ENCODE measurements around the gene DENND1B. TPM values are rescaled to one million over a fixed set of nuclear protein-coding genes. Genes with fewer than 3 reads are reported as not detected.

The DENND1B gene
- total and polyA plus RNA-seq, 2 donors (not counting 1 experiment from before 2014, with no cell fraction given) = 4.3 to 25.4 TPM

- no peak overlapping the region for H3K9ac ChIP-seq (ENCODE audit: low read length)
- no peaks in the 10 kb centered on the region for H3K27me3 ChIP-seq (replicated peaks in 1 of 4; ENCODE audit: control extremely low read depth in 1 of 4, control insufficient read depth in 3 of 4, insufficient read depth in 4 of 4, low read length in 3 of 4)
- POLR2A ChIA-PET = no interaction called here
- no peaks in the 10 kb centered on the region for H3K9me3 ChIP-seq (ENCODE audit: control extremely low read depth in 1 of 3, control insufficient read depth in 2 of 3, insufficient read depth in 1 of 3, low read length in 2 of 3)
- H3K4me2 ChIP-seq (replicated peaks; ENCODE audit: low read depth, low read length, poor library complexity, severe bottlenecking) = no peak overlapping the region
- WGBS (ENCODE audit: insufficient coverage) = 33% methylated on average over 1 of the region's 3 CpGs
- H3K27ac ChIP-seq (ENCODE audit: low read length in 2 of 2) = no peak overlapping the region
- CTCF ChIA-PET = no interaction called here
- TF ChIP-seq CTCF (IDR thresholded peaks at IDR 0.05) (no peak), EZH2 (IDR thresholded peaks at IDR 0.05; ENCODE audit: borderline replicate concordance, insufficient read depth, low read depth, low read length, poor library complexity, severe bottlenecking) (no peak)
- H3K4me3 ChIP-seq (ENCODE audit: control extremely low read depth in 1 of 5, extremely low read depth in 1 of 5, insufficient read depth in 1 of 5, low read depth in 2 of 5, low read length in 4 of 5) = no peak overlapping the region
- DNase-seq (no peak), ATAC-seq (ENCODE audit: low read depth) (no peak)
- H3K9me3 Mint-ChIP-seq (ENCODE audit: insufficient read depth) = no peaks in the 10 kb centered on the region
- H3K27me3 Mint-ChIP-seq = no peaks in the 10 kb centered on the region
- H2AFZ ChIP-seq (ENCODE audit: insufficient read depth, low read depth, low read length, poor library complexity, severe bottlenecking) = no peak overlapping the region
- no peaks in the 10 kb centered on the region for H3K4me1 ChIP-seq (ENCODE audit: control insufficient read depth in 2 of 2, insufficient read depth in 2 of 2, low read length in 2 of 2)
- intact Hi-C loops (cut with micrococcal nuclease) = no loop called here
- H4K20me1 ChIP-seq (ENCODE audit: control insufficient read depth, insufficient read depth, low read length, poor library complexity, severe bottlenecking) = no peaks in the 10 kb centered on the region
- no peaks in the 10 kb centered on the region for H3K79me2 ChIP-seq (ENCODE audit: control insufficient read depth, insufficient read depth, low read length)
- no peak overlapping the region for H3K27ac Mint-ChIP-seq
- H3K36me3 ChIP-seq (replicated peaks in 1 of 2; ENCODE audit: control extremely low read depth in 1 of 2, control insufficient read depth in 1 of 2, extremely low read depth in 1 of 2, insufficient read depth in 2 of 2, low read length in 1 of 2) = no peaks in the 10 kb centered on the region
- peaks cover 9% of the 10 kb centered on the region for H3K4me1 Mint-ChIP-seq
- no peak overlapping the region for H3K4me3 Mint-ChIP-seq
Measured at GRCh38 chr1:197808880-197809279, 33.6 kb upstream of the DENND1B start.

- no peaks in the 10 kb centered on the region for H3K79me2 ChIP-seq (ENCODE audit: control insufficient read depth, insufficient read depth, low read length)
- TF ChIP-seq EZH2 (IDR thresholded peaks at IDR 0.05; ENCODE audit: borderline replicate concordance, insufficient read depth, low read depth, low read length, poor library complexity, severe bottlenecking) (no peak), CTCF (IDR thresholded peaks at IDR 0.05) (no peak)
- POLR2A ChIA-PET = no interaction called here
- WGBS (ENCODE audit: insufficient coverage) = 100% methylated on average over 2 of the region's 5 CpGs
- ATAC-seq (ENCODE audit: low read depth) (no peak), DNase-seq (no peak)
- H3K27ac Mint-ChIP-seq = no peak overlapping the region
- CTCF ChIA-PET = interaction anchor here (1.6 kb wide), 1 partner anchor 61 kb away, joined by 4 read pairs; no protein-coding TSS in a partner anchor
- no peak overlapping the region for H3K4me3 Mint-ChIP-seq
- intact Hi-C loops (cut with micrococcal nuclease) = no loop called here
- no peak overlapping the region for H3K27ac ChIP-seq (ENCODE audit: low read length in 2 of 2)
- H3K4me2 ChIP-seq (replicated peaks; ENCODE audit: low read depth, low read length, poor library complexity, severe bottlenecking) = no peak overlapping the region
- no peaks in the 10 kb centered on the region for H3K9me3 ChIP-seq (ENCODE audit: control extremely low read depth in 1 of 3, control insufficient read depth in 2 of 3, insufficient read depth in 1 of 3, low read length in 2 of 3)
- peaks cover 9% of the 10 kb centered on the region for H3K4me1 Mint-ChIP-seq
- no peaks in the 10 kb centered on the region for H3K27me3 ChIP-seq (replicated peaks in 1 of 4; ENCODE audit: control extremely low read depth in 1 of 4, control insufficient read depth in 3 of 4, insufficient read depth in 4 of 4, low read length in 3 of 4)
- H4K20me1 ChIP-seq (ENCODE audit: control insufficient read depth, insufficient read depth, low read length, poor library complexity, severe bottlenecking) = no peaks in the 10 kb centered on the region
- H3K27me3 Mint-ChIP-seq = no peaks in the 10 kb centered on the region
- H2AFZ ChIP-seq (ENCODE audit: insufficient read depth, low read depth, low read length, poor library complexity, severe bottlenecking) = no peak overlapping the region
- H3K9ac ChIP-seq (ENCODE audit: low read length) = no peak overlapping the region
- no peaks in the 10 kb centered on the region for H3K36me3 ChIP-seq (replicated peaks in 1 of 2; ENCODE audit: control extremely low read depth in 1 of 2, control insufficient read depth in 1 of 2, extremely low read depth in 1 of 2, insufficient read depth in 2 of 2, low read length in 1 of 2)
- H3K4me3 ChIP-seq (ENCODE audit: control extremely low read depth in 1 of 5, extremely low read depth in 1 of 5, insufficient read depth in 1 of 5, low read depth in 2 of 5, low read length in 4 of 5) = no peak overlapping the region
- no peaks in the 10 kb centered on the region for H3K4me1 ChIP-seq (ENCODE audit: control insufficient read depth in 2 of 2, insufficient read depth in 2 of 2, low read length in 2 of 2)
- no peaks in the 10 kb centered on the region for H3K9me3 Mint-ChIP-seq (ENCODE audit: insufficient read depth)
Measured at GRCh38 chr1:197807739-197808453, 32.6 kb upstream of the DENND1B start.
